HEK293T (cell line): ENCODE results near the gene SAMD11.

Experiments
- CTCF ChIA-PET: fragments of 350-600 bp; formaldehyde crosslinking; extraction: SDS; loops from one replicate; lab custom pipeline; 2021; ENCODE audit warnings: antibody characterized with exemption, inconsistent platforms; lab: Yijun Ruan, JAX
- POLR2A ChIA-PET: fragments of 350-600 bp; formaldehyde crosslinking; extraction: SDS; loops from one replicate; lab custom pipeline; 2020; ENCODE audit warnings: antibody characterized with exemption, inconsistent platforms; lab: Yijun Ruan, JAX
- DNase-seq: peaks from one replicate; pipeline ENCODE4 v3.0.0; 2012; ENCODE audit warnings: mixed read lengths; ENCODE audit errors: extremely low spot score
- ARNT ChIP-seq: fragments of 450-650 bp; IDR thresholded peaks from 2 replicates; pipeline ENCODE4 v1.6.1; 2017; ENCODE audit warnings: mild to moderate bottlenecking
- BHLHE40 ChIP-seq: fragments of 450-650 bp; IDR thresholded peaks from 2 replicates; pipeline ENCODE4 v1.6.1; 2016; ENCODE audit warnings: mild to moderate bottlenecking, moderate library complexity, borderline replicate concordance
- CTBP1 ChIP-seq: fragments of 450-650 bp; IDR thresholded peaks from 2 replicates; pipeline ENCODE4 v1.6.1; 2016; ENCODE audit warnings: borderline replicate concordance
- ELF4 ChIP-seq: fragments of 450-650 bp; IDR thresholded peaks from 2 replicates; pipeline ENCODE4 v1.6.1; 2017; ENCODE audit warnings: antibody characterized with exemption
- FOXA1 ChIP-seq: fragments of 450-650 bp; IDR thresholded peaks from 2 replicates; pipeline ENCODE4 v1.6.1; 2016; ENCODE audit warnings: mild to moderate bottlenecking
- FOXK2 ChIP-seq: fragments of 450-650 bp; IDR thresholded peaks from 2 replicates; pipeline ENCODE4 v1.6.1; 2016; ENCODE audit warnings: mild to moderate bottlenecking
- FOXM1 ChIP-seq: fragments of 450-650 bp; IDR thresholded peaks from 2 replicates; pipeline ENCODE4 v1.6.1; 2017; ENCODE audit warnings: mild to moderate bottlenecking, borderline replicate concordance
- HDGF ChIP-seq: fragments of 450-650 bp; IDR thresholded peaks from 2 replicates; pipeline ENCODE4 v1.6.1; 2017; ENCODE audit warnings: antibody characterized with exemption, borderline replicate concordance
- L3MBTL2 ChIP-seq: fragments of 450-650 bp; conservative IDR thresholded peaks from 2 replicates; pipeline ENCODE4 v1.6.1; 2016; ENCODE audit warnings: mild to moderate bottlenecking
- LEF1 ChIP-seq: fragments of 450-650 bp; IDR thresholded peaks from 2 replicates; pipeline ENCODE4 v1.6.1; 2017; ENCODE audit warnings: mild to moderate bottlenecking, borderline replicate concordance
- NFRKB ChIP-seq: fragments of 450-650 bp; IDR thresholded peaks from 2 replicates; pipeline ENCODE4 v1.6.1; 2016; ENCODE audit warnings: mild to moderate bottlenecking, moderate library complexity
- SP1 ChIP-seq: fragments of 450-650 bp; IDR thresholded peaks from 2 replicates; pipeline ENCODE4 v1.6.1; 2017
- SUZ12 ChIP-seq: fragments of 450-650 bp; IDR thresholded peaks from 2 replicates; pipeline ENCODE4 v1.6.1; 2016; ENCODE audit warnings: mild to moderate bottlenecking
- TARDBP ChIP-seq: fragments of 450-650 bp; IDR thresholded peaks from 2 replicates; pipeline ENCODE4 v1.6.1; 2016
- ZNF384 ChIP-seq: fragments of 450-650 bp; IDR thresholded peaks from 2 replicates; pipeline ENCODE4 v1.6.1; 2016
- TF ChIP-seq, protein P1 (sequence below): fragments of 450-650 bp; IDR thresholded peaks from 2 replicates; pipeline ENCODE4 v1.6.1; 2016

Gene SAMD11

DNA sequence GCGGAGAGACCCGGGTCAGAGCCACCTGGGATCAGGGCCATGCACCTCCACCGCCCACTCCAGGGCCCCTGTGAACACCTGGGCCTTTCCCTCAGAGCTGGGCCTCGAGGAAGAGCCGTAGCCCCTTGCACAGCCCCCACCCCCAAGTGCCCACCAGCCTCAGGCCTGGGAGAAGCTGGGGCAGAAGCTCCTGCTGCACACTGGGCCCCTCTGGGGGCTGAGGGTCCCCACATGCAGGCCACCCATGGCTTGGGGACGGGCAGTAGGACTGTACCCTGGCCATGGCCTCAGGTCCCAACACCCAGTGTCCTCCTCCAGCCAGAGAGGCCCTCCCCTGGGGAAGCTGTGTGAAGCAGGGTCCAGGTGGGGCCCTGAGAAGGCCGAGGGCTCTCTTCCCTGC lies 28.9 kb downstream of the SAMD11 start:
- TF ChIP-seq TARDBP = no peak
- no peak for TF ChIP-seq HDGF
- TF ChIP-seq CTBP1 = no peak
- no peak for TF ChIP-seq FOXM1
- no peak for TF ChIP-seq SUZ12
- TF ChIP-seq ELF4 = no peak
- TF ChIP-seq, protein P1, sequence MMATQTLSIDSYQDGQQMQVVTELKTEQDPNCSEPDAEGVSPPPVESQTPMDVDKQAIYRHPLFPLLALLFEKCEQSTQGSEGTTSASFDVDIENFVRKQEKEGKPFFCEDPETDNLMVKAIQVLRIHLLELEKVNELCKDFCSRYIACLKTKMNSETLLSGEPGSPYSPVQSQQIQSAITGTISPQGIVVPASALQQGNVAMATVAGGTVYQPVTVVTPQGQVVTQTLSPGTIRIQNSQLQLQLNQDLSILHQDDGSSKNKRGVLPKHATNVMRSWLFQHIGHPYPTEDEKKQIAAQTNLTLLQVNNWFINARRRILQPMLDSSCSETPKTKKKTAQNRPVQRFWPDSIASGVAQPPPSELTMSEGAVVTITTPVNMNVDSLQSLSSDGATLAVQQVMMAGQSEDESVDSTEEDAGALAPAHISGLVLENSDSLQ = no peak
- TF ChIP-seq SP1 = no peak
- TF ChIP-seq LEF1 = no peak
- TF ChIP-seq L3MBTL2 = no peak
- TF ChIP-seq FOXK2 = no peak
- TF ChIP-seq ARNT = no peak
- TF ChIP-seq BHLHE40 = no peak
- TF ChIP-seq ZNF384 = no peak
- no peak for TF ChIP-seq NFRKB
- no peak for TF ChIP-seq FOXA1
- DNase-seq = no peak
- CTCF ChIA-PET = interaction anchor here (1.2 kb wide), 1 partner anchor 48 kb away, joined by 3 read pairs; no protein-coding TSS in a partner anchor
- POLR2A ChIA-PET = no interaction called here

- TF ChIP-seq HDGF (no peak), FOXA1 (no peak), NFRKB (no peak), SUZ12 (no peak), BHLHE40 (no peak), ARNT (no peak), FOXK2 (no peak), FOXM1 (no peak)
- TF ChIP-seq, protein P1 = no peak
- no peak for DNase-seq
- ChIA-PET POLR2A (interaction anchor here (1.8 to 2.0 kb wide), 2 partner anchors 12 to 15 kb away, joined by 7 to 10 read pairs; no protein-coding TSS in a partner anchor), CTCF (no interaction called here)
These were observed 30.0 kb downstream of the SAMD11 start for GRCh38 chr1:953524-954320.

DNA sequence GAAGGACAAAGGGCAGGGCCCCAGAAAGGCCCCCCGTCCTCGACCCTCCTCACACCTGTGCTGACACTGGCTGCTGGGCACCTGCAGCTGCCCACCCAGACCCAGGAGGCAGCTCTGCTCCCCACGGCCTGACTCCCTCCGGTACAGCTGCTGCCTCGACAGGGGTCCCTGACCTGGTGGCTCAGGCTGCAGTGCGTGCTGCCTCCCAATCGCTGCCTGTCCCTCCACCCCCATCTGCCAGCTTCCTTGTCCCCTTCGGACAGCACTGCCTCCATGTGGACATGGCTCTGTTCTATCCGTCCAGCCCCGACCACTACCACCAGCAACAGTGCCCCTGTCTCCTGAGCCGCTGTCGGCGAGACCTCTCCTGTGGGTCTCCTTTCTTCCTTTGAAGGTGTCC lies 31.2 kb downstream of the SAMD11 start:
- ChIA-PET POLR2A (interaction anchor here (1.8 to 2.0 kb wide), 2 partner anchors 13 to 16 kb away, joined by 7 to 10 read pairs; no protein-coding TSS in a partner anchor), CTCF (no interaction called here)
- DNase-seq = no peak
- TF ChIP-seq TARDBP (no peak), BHLHE40 (no peak), FOXA1 (no peak), ELF4 (no peak), FOXM1 (no peak)

DNA sequence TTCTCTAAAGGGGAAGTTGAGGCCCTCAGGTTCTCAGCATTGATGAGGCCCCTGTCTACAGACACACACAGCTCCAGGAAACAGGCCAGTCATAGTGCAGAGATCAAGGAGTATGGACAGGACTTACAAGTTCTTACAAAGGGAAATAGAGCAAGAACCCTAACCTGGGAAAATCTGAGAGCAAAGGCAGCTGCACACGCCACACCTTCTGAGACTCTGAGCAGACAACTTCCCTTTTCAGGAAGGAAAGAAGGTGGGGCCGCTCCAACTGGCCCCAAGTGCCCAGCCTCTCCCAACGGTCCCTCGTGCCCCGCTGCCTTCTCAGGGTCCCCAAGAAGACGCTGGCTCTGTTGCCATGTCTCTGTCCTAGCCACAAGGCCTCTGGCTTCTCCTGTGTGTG lies 31.8 kb downstream of the SAMD11 start:
- no peak for DNase-seq
- CTCF ChIA-PET = no interaction called here
- POLR2A ChIA-PET = interaction anchor here (1.1 to 2.0 kb wide), 3 partner anchors 12 to 17 kb away, joined by 3 to 10 read pairs (median 7); no protein-coding TSS in a partner anchor

DNA sequence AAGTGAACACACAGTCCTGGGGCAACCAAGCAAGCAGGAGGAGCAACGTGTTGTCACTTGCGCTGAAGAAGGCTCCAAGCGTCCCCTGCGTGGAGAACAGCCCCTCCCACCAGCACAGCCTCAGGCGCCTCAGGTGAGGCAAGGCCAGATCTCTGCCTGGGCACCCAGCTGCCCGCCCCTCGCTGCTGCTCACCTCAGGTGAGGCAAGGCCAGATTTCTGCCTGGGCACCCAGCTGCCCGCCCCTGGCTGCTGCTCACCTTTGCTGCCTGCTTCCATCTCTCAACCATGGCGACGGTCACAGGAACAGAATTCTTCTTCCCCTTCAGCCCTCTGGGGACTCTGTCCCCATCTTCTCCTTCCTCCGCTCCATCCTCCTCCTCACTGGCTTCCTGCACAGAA lies 32.9 kb downstream of the SAMD11 start:
- POLR2A ChIA-PET = interaction anchor here (1.1 kb wide), 1 partner anchor 11 kb away, joined by 3 read pairs; no protein-coding TSS in a partner anchor
- DNase-seq = no peak
- TF ChIP-seq SP1 = no peak
- no peak for TF ChIP-seq TARDBP
- TF ChIP-seq NFRKB = no peak
- TF ChIP-seq ZNF384 = no peak
- TF ChIP-seq FOXM1 = no peak
- TF ChIP-seq HDGF = no peak
- no peak for TF ChIP-seq FOXK2
- TF ChIP-seq ELF4 = no peak
- no peak for TF ChIP-seq LEF1
- TF ChIP-seq, protein P1 = no peak
- TF ChIP-seq BHLHE40 = no peak
- CTCF ChIA-PET = no interaction called here

More for the DNA sequence above, 31.8 kb downstream of the SAMD11 start:
- TF ChIP-seq HDGF = no peak
- no peak for TF ChIP-seq CTBP1
- no peak for TF ChIP-seq FOXA1
- TF ChIP-seq LEF1 = no peak
- TF ChIP-seq NFRKB = no peak
- TF ChIP-seq L3MBTL2 = no peak
